GM23338 (cell line): ENCODE data around the gene ODAD4. TPM values are rescaled to one million over a fixed set of nuclear protein-coding genes. Genes with fewer than 3 reads are reported as not detected.

Source experiments
- ATAC-seq: fragments of 200-7000 bp; cut with Tn5 transposase; 3 replicates; pipeline ENCODE4 v1.9.1; 2020
- DNase-seq: peaks from one replicate; pipeline ENCODE4 v3.0.0-alpha.2; 2015; ENCODE audit warnings: low spot score
- H2AFZ ChIP-seq: fragments of 200-600 bp; sonication (generic); 2 replicates; pipeline ENCODE4 v1.8.0; 2016; ENCODE audit warnings: antibody characterized with exemption, mild to moderate bottlenecking, moderate library complexity
- H3F3A ChIP-seq: fragments of 200-600 bp; sonication (generic); replicated peaks from 2 replicates; pipeline ENCODE4 v1.8.0; 2017; ENCODE audit warnings: antibody characterized with exemption, mixed run types, low read depth
- H3K27ac ChIP-seq: fragments of 200-600 bp; sonication (generic); 2 replicates; pipeline ENCODE4 v1.6.1; 2016; ENCODE audit warnings: low read depth
- H3K27me3 ChIP-seq: fragments of 200-600 bp; sonication (generic); 2 replicates; pipeline ENCODE4 v1.8.0; 2016; ENCODE audit warnings: mild to moderate bottlenecking, mixed run types, moderate library complexity; ENCODE audit not compliant: insufficient read depth
- H3K36me3 ChIP-seq: fragments of 200-600 bp; sonication (generic); 2 replicates; pipeline ENCODE4 v1.8.0; 2016; ENCODE audit warnings: mild to moderate bottlenecking; ENCODE audit not compliant: insufficient read depth
- H3K4me1 ChIP-seq: fragments of 200-600 bp; sonication (generic); 2 replicates; pipeline ENCODE4 v1.8.0; 2016; ENCODE audit warnings: mild to moderate bottlenecking, moderate library complexity; ENCODE audit not compliant: insufficient read depth
- H3K4me2 ChIP-seq: fragments of 200-600 bp; sonication (generic); 2 replicates; pipeline ENCODE4 v1.7.1; 2017; ENCODE audit warnings: mixed run types
- H3K4me3 ChIP-seq: fragments of 200-600 bp; sonication (generic); 2 replicates; pipeline ENCODE4 v1.6.1; 2016; ENCODE audit warnings: mixed run types
- H3K79me2 ChIP-seq: fragments of 200-600 bp; sonication (generic); replicated peaks from 2 replicates; pipeline ENCODE4 v1.8.0; 2017; ENCODE audit warnings: mild to moderate bottlenecking; ENCODE audit not compliant: insufficient read depth
- H3K9me2 ChIP-seq: fragments of 200-600 bp; sonication (generic); 2 replicates; pipeline ENCODE4 v1.8.0; 2017; ENCODE audit not compliant: insufficient read depth
- H4K20me1 ChIP-seq: fragments of 200-600 bp; sonication (generic); replicated peaks from 2 replicates; pipeline ENCODE4 v1.8.0; 2017; ENCODE audit warnings: mild to moderate bottlenecking; ENCODE audit not compliant: insufficient read depth
- H3K27ac Mint-ChIP-seq: 2 replicates; pipeline ENCODE4 v1.8.0; 2020; ENCODE audit warnings: inconsistent platforms, mild to moderate bottlenecking, moderate library complexity, mixed read lengths
- H3K27me3 Mint-ChIP-seq: 3 replicates; pipeline ENCODE4 v1.8.0; 2022; ENCODE audit warnings: low read depth, mild to moderate bottlenecking, moderate library complexity, mixed read lengths, inconsistent platforms; ENCODE audit not compliant: insufficient read depth, poor library complexity
- H3K36me3 Mint-ChIP-seq: 3 replicates; pipeline ENCODE4 v1.8.0; 2021; ENCODE audit warnings: low read depth, mild to moderate bottlenecking, inconsistent platforms, moderate library complexity, mixed read lengths
- H3K4me1 Mint-ChIP-seq: 3 replicates; pipeline ENCODE4 v1.8.0; 2020; ENCODE audit warnings: mild to moderate bottlenecking, inconsistent platforms, mixed read lengths
- H3K4me3 Mint-ChIP-seq: 3 replicates; pipeline ENCODE4 v1.8.0; 2021; ENCODE audit warnings: moderate library complexity, mild to moderate bottlenecking, inconsistent platforms, mixed read lengths
- H3K9me3 Mint-ChIP-seq: 3 replicates; pipeline ENCODE4 v1.8.0; 2020; ENCODE audit warnings: moderate library complexity, mild to moderate bottlenecking, inconsistent platforms, mixed read lengths
- CREB1 ChIP-seq: fragments of 250-450 bp; sonication (Bioruptor Pico); IDR thresholded peaks from 2 replicates; pipeline ENCODE4 v1.5.0; 2020; ENCODE audit warnings: low read depth, mild to moderate bottlenecking, moderate library complexity
- CTCF ChIP-seq, 2 experiments: fragments of 200-600 bp in 1 of 2; sonication (generic) in 1 of 2; conservative IDR thresholded peaks; 2 replicates each; pipeline versions ENCODE4 v1.5.1 to v1.6.1; 2016 to 2017; ENCODE audit warnings: antibody characterized with exemption in 2 of 2, low read depth in 2 of 2, mild to moderate bottlenecking in 2 of 2, moderate library complexity in 1 of 2
- ETS1 ChIP-seq: IDR thresholded peaks from 2 replicates; pipeline ENCODE4 v1.6.1; 2016; ENCODE audit warnings: antibody characterized with exemption
- EZH2 ChIP-seq: fragments of 200-600 bp; sonication (generic); IDR thresholded peaks from one replicate; pipeline ENCODE4 v1.8.0; 2017; ENCODE audit warnings: antibody characterized with exemption, mild to moderate bottlenecking, low read depth; ENCODE audit not compliant: unreplicated experiment
- EZH2phosphoT487 ChIP-seq: fragments of 200-600 bp; sonication (generic); IDR thresholded peaks from one replicate; pipeline ENCODE4 v1.8.1; 2018; ENCODE audit warnings: antibody characterized with exemption; ENCODE audit not compliant: unreplicated experiment
- JUNB ChIP-seq: IDR thresholded peaks from one replicate; pipeline ENCODE4 v1.6.1; 2016; ENCODE audit warnings: antibody characterized with exemption; ENCODE audit not compliant: unreplicated experiment
- NANOG ChIP-seq: IDR thresholded peaks from 2 replicates; pipeline ENCODE4 v1.6.1; 2016; ENCODE audit warnings: antibody characterized with exemption, borderline replicate concordance
- POLR2AphosphoS5 ChIP-seq: IDR thresholded peaks from 2 replicates; pipeline ENCODE4 v1.6.1; 2016; ENCODE audit warnings: antibody characterized with exemption, low read depth
- REST ChIP-seq: IDR thresholded peaks from one replicate; pipeline ENCODE4 v1.6.1; 2018; ENCODE audit warnings: antibody characterized with exemption; ENCODE audit not compliant: unreplicated experiment
- STAT1 ChIP-seq: IDR thresholded peaks from one replicate; pipeline ENCODE4 v1.6.1; 2016; ENCODE audit warnings: antibody characterized with exemption; ENCODE audit not compliant: unreplicated experiment
- ZNF114 ChIP-seq: fragments of 250-450 bp; sonication (Bioruptor Pico); IDR thresholded peaks from 2 replicates; pipeline ENCODE4 v1.5.0; 2020; ENCODE audit warnings: mild to moderate bottlenecking, moderate library complexity
- ZNF331 ChIP-seq: fragments of 250-450 bp; sonication (Bioruptor Pico); IDR thresholded peaks from 2 replicates; pipeline ENCODE4 v1.5.0; 2020; ENCODE audit warnings: low read depth, mild to moderate bottlenecking, moderate library complexity
- ZNF462 ChIP-seq: fragments of 250-450 bp; sonication (Bioruptor Pico); IDR thresholded peaks from 2 replicates; pipeline ENCODE4 v1.5.0; 2020; ENCODE audit warnings: mild to moderate bottlenecking, moderate library complexity
- polyA plus RNA-seq: library from polyadenylated mRNA; unstranded; fragments of >200 nt; fragmentation: Nextera tagmentation; extraction: Ambion mirVana; gene quantifications from 2 replicates; pipeline ENCODE4 v1.2.1, GENCODE V29; 2016
- total RNA-seq: library from RNA; depleted of rRNA; stranded (reverse); fragments of >200 nt; shearing (Covaris generic); gene quantifications from 2 replicates; pipeline ENCODE4 v1.2.3, GENCODE V29; 2014

The ODAD4 gene
- total and polyA plus RNA-seq, 2 experiments from 2014 or later = 1.7 to 1.8 TPM

GRCh38 chr17:41988418-41988817, 58.0 kb downstream of the ODAD4 start:
- H3K4me1 ChIP-seq = no peaks in the 10 kb centered on the region
- Mint-ChIP-seq H3K27me3 (peaks cover 4% of the 10 kb centered on the region), H3K4me3 (no peak overlapping the region), H3K4me1 (no peaks in the 10 kb centered on the region), H3K9me3 (no peaks in the 10 kb centered on the region), H3K36me3 (peaks cover 95% of the 10 kb centered on the region), H3K27ac (no peak overlapping the region)
- H3K79me2 ChIP-seq = 0 out of 2 replicates have a peak, but pooled peaks cover 4% of the 10 kb centered on the region
- DNase-seq (no peak), ATAC-seq (no peak)
- TF ChIP-seq ZNF462 (CRISPR knock-in tag) (no peak), EZH2phosphoT487 (no peak), POLR2AphosphoS5 (no peak), NANOG (no peak), EZH2 (no peak), JUNB (no peak), CTCF (conservative IDR thresholded peaks at IDR 0.05; ENCODE audit: low read depth in 2 of 2) (no peak), ZNF331 (no peak), REST (no peak), ZNF114 (CRISPR knock-in tag) (no peak), ETS1 (no peak), CREB1 (CRISPR knock-in tag) (no peak), STAT1 (no peak)
- H3K36me3 ChIP-seq = peaks cover 78% of the 10 kb centered on the region
- no peaks in the 10 kb centered on the region for H3K9me2 ChIP-seq
- H3K4me2 ChIP-seq = no peak overlapping the region
- H3K4me3 ChIP-seq = no peak overlapping the region
- H3K27ac ChIP-seq = no peak overlapping the region
- H3K27me3 ChIP-seq = no peaks in the 10 kb centered on the region
- peaks cover 35% of the 10 kb centered on the region for H4K20me1 ChIP-seq
- H3F3A ChIP-seq = peaks cover 22% of the 10 kb centered on the region; the same call in 1 of the 2 replicates
- H2AFZ ChIP-seq = no peak overlapping the region
